Caki2 (cell line): ENCODE results near the gene STK32B. TPM values are rescaled to one million over a fixed set of nuclear protein-coding genes. Genes with fewer than 3 reads are reported as not detected.

Experiments
- DNase-seq: peaks from one replicate; pipeline ENCODE4 v3.0.0-alpha.2; 2015; ENCODE audit warnings: low read depth
- in situ Hi-C: cut with HindIII; loops from 2 replicates; pipeline ENCODE4 v1.10.0; 2016; ENCODE audit warnings: low sequenced_read_pairs, low pct_unique_long_range_greater_than_20kb, mixed read lengths
- total RNA-seq: library from RNA; depleted of rRNA; stranded (reverse); fragments of >200 nt; shearing (Covaris generic); gene quantifications from 2 replicates; pipeline ENCODE4 v1.2.3, GENCODE V29; 2014; ENCODE audit warnings: low replicate concordance

Gene STK32B
- total RNA-seq, 1 experiment from 2014 or later, result 5.3 TPM

DNA sequence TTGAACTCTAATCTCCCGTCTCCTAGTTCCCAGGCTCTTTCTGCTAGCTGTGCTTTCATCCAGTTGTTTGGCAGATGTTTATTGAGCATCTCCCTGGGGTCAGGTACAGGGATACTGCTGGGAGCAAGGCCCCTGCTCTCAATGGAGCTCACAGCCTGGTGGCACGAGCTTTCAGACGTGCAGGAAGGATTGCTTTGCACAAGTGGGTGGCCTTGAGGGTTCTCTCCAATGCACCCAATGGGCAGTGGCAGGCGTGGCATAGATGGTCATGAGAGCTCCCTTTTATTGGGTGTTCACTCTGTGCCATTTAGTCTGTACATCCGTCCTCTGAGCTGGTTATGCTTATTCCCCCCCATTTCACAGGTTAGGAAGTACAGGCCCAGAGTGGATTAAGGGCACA lies 421.8 kb downstream of the STK32B start:
- in situ Hi-C loops, result no loop called here
- no peak for DNase-seq

DNA sequence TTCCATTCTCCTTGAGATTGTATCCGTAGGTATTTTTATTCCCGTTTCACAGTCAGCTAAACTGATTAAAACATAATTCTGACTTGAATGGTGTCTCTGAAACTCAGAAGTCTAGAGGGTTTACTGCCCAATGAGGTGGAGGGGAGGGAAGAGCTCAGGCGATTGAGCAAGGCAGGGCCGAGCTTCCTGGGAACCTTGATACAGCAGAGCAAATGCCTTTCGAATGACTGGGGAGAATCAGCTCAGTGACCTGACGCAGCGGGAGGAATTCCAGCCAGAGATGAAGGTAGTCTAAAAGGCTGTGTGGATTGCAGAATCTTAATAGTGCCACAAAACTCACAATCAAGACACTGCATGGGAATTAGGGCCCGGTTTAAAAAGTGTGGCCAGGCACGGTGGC lies 423.5 kb downstream of the STK32B start:
- in situ Hi-C loops, result no loop called here
- no peak for DNase-seq

GRCh38 chr4:5477613-5478012 lies 426.3 kb downstream of the STK32B start:
- DNase-seq, result no peak
- in situ Hi-C loops, result no loop called here

DNA sequence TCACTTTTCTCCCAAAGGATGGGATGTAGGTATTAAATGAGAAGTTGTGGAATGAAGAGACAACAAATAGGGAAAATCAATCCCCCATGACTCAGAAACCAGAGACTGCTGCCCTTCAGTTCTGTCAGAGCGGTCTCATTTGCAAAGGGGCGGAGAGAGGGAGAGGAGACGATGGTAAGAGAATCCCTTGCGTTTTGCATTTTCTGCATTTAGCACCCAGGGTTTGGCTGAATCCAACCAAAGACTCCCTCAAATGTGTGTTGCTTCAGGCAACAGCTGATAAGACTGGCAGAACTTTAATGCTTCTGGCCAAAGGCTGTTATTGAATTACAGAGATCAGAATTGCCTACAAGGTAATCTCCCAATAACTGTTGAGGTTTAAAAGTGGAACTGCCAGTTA lies 426.9 kb downstream of the STK32B start:
- DNase-seq, result no peak
- in situ Hi-C loops, result no loop called here

GRCh38 chr4:5478697-5479096 lies 427.4 kb downstream of the STK32B start:
- in situ Hi-C loops, result no loop called here
- no peak for DNase-seq

DNA sequence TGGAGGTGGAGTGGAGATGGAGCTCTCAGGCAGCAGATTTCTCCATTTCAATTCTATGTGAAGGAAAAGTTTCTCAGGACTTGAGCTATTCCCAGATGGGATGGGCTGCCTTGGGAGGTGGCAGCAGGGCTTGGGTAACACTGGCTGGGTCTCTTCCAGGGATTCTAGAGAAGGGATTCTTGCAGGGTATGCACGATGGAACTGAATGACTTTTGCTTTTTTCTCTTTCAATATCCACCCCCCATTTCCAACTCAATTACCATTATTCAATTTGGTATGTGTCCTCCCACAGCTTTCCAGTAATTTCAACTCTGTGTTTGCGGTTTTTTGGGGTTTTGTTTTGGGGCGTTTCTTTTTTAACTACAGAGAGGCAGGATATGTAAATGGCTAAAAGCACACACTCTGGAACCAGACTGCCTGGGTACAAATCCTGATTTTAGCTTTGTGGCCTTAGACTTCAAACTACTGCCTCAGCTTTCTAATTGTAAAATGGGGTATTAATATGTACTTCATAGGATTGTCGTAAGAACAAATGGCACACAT lies 428.3 kb downstream of the STK32B start:
- in situ Hi-C loops, result no loop called here
- no peak for DNase-seq

DNA sequence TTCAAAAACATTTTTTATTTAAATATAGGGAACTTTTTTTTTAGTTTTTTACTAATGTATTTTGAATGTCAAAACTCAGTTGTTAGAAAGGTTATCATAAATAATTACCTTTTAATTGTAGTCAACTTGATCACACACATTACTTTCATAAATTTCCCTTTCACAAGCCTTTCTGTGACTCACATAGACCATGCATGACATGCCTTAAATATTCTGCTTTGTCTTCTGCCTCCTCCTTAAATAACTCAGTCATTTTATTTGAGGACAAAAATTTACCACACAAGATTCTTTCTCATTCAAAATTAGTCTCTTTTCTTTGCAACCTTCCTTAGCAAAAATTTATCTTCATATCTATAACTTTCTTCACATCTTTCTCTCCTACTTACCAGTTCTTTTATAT lies 437.1 kb downstream of the STK32B start:
- in situ Hi-C loops, result no loop called here
- no peak for DNase-seq

DNA sequence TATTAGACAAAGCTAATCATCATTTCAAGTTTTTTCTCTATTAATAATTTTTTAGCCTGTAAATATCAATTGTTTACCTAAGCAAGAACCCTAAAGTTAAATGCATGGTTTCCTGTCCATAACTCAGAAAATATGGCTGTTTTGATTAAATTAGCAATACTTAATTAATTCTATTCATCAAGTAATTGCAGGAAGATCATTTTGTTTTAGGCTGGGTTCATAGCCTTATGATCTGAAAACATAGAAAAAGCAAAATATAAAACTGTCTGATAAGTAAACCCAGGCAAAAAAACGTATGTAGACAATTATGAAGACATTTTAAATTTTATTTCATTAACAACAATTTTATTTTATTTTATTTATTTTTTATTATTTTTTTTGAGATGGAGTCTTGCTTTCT lies 438.0 kb downstream of the STK32B start:
- in situ Hi-C loops, result no loop called here
- DNase-seq, result no peak

DNA sequence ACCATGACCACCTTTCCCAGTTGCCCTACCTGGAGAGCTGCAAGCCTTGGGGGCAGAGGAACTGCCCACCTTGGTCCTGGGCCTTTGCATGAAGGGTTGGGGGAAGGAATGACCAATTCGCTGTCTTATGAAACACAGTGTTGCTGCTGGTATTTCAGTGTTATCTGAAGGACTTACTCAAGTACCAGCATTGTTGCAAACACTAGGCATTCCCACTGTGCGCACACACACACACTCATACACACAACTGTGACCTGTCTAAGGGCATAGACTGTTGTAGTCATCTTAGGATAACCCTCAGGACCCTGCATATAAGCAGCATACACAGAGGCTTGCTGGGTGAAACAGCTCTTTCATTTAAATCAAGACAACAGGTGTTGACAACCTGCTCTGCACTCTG lies 446.2 kb downstream of the STK32B start:
- in situ Hi-C loops, result no loop called here
- DNase-seq, result no peak

DNA sequence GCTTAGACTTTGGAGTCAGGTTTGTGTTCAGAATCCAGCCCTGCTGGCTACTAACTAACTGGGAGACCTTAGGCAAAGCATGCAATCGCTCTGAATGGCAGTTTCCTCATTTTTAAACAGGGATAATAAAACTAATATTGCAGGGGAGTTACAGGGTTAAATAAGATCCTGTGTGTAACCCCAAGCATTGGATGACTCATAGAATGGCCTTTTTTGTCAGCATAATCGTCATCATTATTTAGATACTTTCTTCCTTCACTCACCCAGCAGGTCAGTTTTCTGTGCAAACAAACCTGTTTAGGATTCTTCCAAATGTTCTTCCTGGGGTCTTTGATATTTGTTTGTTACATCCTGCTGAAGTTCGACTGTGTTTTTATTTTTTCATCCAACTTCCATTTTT lies 448.9 kb downstream of the STK32B start:
- no peak for DNase-seq
- in situ Hi-C loops, result no loop called here

DNA sequence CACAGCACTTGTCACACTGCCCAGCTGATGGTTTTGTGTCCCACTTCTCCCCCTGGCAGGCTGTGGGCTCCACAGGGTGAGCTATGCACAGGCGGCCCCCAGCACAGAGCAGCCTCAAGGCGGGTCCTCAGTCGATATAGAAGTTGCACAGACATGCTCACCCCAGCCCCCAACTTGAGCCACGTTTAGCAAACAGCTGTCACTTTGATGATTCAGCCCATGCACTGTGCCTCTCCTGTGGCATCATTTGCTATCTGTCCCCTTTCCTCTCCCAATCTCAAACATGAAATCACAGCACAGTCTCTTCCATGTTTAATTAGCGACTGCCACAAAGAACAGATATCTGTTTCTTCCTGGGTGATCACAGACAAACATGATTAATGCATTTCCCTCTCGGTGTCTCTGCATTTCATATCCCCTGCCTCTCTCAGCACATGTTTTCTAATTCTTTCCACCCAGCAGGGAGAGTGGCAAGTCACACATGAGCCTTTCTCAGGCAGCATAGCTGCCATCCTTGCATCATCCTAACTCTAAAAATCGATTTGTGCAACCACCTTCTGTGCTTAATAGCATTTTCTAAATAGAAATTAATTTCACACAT lies 452.2 kb downstream of the STK32B start:
- no peak for DNase-seq
- in situ Hi-C loops, result no loop called here

DNA sequence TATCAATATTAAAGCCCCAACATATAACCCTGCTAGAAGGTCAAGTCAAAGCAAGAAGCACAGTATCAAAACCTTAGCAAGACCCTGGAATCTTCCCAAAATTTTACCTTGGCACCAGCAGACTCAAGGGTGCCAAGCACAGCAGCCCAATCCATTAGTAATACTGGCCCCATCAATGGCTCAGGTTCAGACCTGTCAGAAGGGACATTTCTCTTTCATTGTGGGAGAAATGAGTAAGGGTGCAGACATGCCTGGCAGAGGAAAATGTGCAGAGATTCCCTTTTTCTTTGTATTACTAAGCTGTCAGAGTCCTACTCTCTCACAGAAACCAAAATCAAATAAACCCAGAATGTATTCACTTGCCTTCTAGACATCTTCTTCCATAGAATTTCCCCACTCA lies 453.2 kb downstream of the STK32B start:
- in situ Hi-C loops, result no loop called here

GRCh38 chr4:5510504-5510903 lies 459.2 kb downstream of the STK32B start:
- in situ Hi-C loops, result no loop called here
- no peak for DNase-seq

More for the DNA sequence above, 453.2 kb downstream of the STK32B start:
- DNase-seq, result no peak

DNA sequence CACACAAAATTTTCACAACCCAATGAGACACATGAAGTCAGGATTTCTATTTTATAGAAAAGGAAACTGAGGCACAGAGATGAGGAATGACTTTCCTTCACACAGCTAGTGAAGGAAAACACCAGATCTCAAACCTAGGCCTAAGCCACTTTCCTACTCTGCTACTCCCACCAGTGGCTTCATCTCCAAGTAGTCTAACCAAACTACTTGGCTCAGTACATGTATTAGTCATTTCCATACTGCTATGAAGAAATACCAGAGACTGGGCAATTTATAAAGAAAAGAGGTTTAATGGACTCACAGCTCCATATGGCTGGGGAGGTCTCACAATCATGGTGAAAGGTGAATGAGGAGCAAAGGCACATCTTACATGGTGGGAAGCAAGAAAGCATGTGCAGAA lies 460.5 kb downstream of the STK32B start:
- no peak for DNase-seq

GRCh38 chr4:5515646-5516045 lies 464.4 kb downstream of the STK32B start:
- DNase-seq, result no peak
- in situ Hi-C loops, result no loop called here

More for the DNA sequence above, 460.5 kb downstream of the STK32B start:
- in situ Hi-C loops, result no loop called here

GRCh38 chr4:5517372-5517771 lies 466.1 kb downstream of the STK32B start:
- in situ Hi-C loops, result no loop called here

DNA sequence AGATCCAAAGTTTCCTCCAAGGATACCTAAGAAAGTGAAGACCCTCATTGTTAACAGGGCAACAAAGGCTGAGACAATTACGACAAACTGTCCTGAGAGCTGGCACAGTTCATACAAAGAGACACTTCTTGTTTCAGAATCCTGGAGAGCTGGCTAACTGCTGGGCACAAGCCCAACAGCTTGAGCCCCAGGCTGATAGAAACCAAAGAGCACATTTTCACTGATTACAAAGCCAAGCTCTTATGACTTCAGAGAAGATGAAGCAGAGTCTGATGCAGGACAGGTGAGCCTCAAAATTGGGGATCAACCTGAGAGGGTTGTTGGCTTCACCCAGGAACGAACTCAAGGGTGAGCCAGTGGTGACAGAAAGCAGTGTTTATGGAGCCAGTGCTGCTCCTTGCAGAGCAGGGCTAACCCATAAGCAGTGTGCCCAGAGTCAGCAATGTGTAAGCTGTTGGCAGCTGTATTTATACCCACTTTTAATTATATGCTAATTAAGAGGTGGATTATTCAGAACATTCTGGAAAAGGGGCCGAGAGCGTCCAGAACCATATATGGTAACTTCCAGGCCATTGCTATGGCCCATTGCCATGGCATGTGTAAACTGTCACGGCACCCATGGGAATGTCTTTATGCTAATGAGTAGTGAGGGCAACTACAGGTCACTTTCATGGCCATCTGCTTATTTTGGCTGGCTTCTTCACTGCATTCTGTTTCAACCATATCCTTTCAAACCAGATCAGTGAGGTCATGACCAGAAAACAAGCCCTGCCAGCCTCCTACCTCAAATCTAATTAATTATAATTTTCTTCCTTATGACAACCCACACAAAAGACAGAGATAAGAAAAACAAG lies 473.4 kb downstream of the STK32B start:
- peak; percentile 84 for DNase-seq
- in situ Hi-C loops, result no loop called here

More at GRCh38 chr4:5517372-5517771, 466.1 kb downstream of the STK32B start:
- DNase-seq, result no peak

- in situ Hi-C loops, result no loop called here
- DNase-seq, result no peak
Measured at GRCh38 chr4:5526080-5526846, 475.0 kb downstream of the STK32B start.

GRCh38 chr4:5527211-5527610 lies 475.9 kb downstream of the STK32B start:
- in situ Hi-C loops, result no loop called here
- DNase-seq, result no peak
